ENCODE results near the gene TFEB.

Gene TFEB

GRCh38 chr6:41716516-41717391 is 18.7 kb downstream of the TFEB start:
- Histone ChIP-seq H3K36me3 (ENCODE audit: insufficient read depth, low read depth, low read length) (no peaks in the 10 kb centered on the region), H3K27ac (ENCODE audit: low read length) (no peak overlapping the region), H3K4me3 (ENCODE audit: low read length) (no peak overlapping the region), H3K27me3 (ENCODE audit: insufficient read depth, low read length) (no peaks in the 10 kb centered on the region), H3K9ac (ENCODE audit: low read depth, low read length) (no peak overlapping the region), H3K9me3 (ENCODE audit: insufficient read depth, low read depth, low read length) (no peaks in the 10 kb centered on the region), H3K4me1 (ENCODE audit: insufficient read depth, low read length) (no peaks in the 10 kb centered on the region)

- Histone ChIP-seq H3K4me3 (ENCODE audit: low read length) (no peak overlapping the region), H3K9ac (ENCODE audit: low read depth, low read length) (no peak overlapping the region), H3K27me3 (ENCODE audit: insufficient read depth, low read length) (no peaks in the 10 kb centered on the region), H3K36me3 (ENCODE audit: insufficient read depth, low read depth, low read length) (no peaks in the 10 kb centered on the region), H3K9me3 (ENCODE audit: insufficient read depth, low read depth, low read length) (no peaks in the 10 kb centered on the region), H3K4me1 (ENCODE audit: insufficient read depth, low read length) (no peaks in the 10 kb centered on the region), H3K27ac (ENCODE audit: low read length) (no peak overlapping the region)
Observed at GRCh38 chr6:41715795-41716515, 19.5 kb downstream of the TFEB start.

- no peaks in the 10 kb centered on the region for H3K4me1 ChIP-seq (ENCODE audit: insufficient read depth, low read length)
- no peak overlapping the region for H3K9ac ChIP-seq (ENCODE audit: low read depth, low read length)
- no peaks in the 10 kb centered on the region for H3K27me3 ChIP-seq (ENCODE audit: insufficient read depth, low read length)
- no peaks in the 10 kb centered on the region for H3K36me3 ChIP-seq (ENCODE audit: insufficient read depth, low read depth, low read length)
- no peak overlapping the region for H3K27ac ChIP-seq (ENCODE audit: low read length)
- no peak overlapping the region for H3K4me3 ChIP-seq (ENCODE audit: low read length)
- H3K9me3 ChIP-seq (ENCODE audit: insufficient read depth, low read depth, low read length): no peaks in the 10 kb centered on the region
Observed at GRCh38 chr6:41714556-41715273, 20.7 kb downstream of the TFEB start.

GRCh38 chr6:41713650-41714291 is 21.6 kb downstream of the TFEB start:
- no peaks in the 10 kb centered on the region for H3K36me3 ChIP-seq (ENCODE audit: insufficient read depth, low read depth, low read length)
- no peaks in the 10 kb centered on the region for H3K9me3 ChIP-seq (ENCODE audit: insufficient read depth, low read depth, low read length)
- H3K27ac ChIP-seq (ENCODE audit: low read length): no peak overlapping the region
- H3K4me3 ChIP-seq (ENCODE audit: low read length): no peak overlapping the region
- H3K27me3 ChIP-seq (ENCODE audit: insufficient read depth, low read length): no peaks in the 10 kb centered on the region; the same call in 1 of the 2 replicates
- H3K4me1 ChIP-seq (ENCODE audit: insufficient read depth, low read length): no peaks in the 10 kb centered on the region
- no peak overlapping the region for H3K9ac ChIP-seq (ENCODE audit: low read depth, low read length)

GRCh38 chr6:41713159-41713649 is 22.2 kb downstream of the TFEB start:
- Histone ChIP-seq H3K9ac (ENCODE audit: low read depth, low read length) (no peak overlapping the region), H3K4me1 (ENCODE audit: insufficient read depth, low read length) (no peaks in the 10 kb centered on the region), H3K27me3 (ENCODE audit: insufficient read depth, low read length) (no peaks in the 10 kb centered on the region; the same call in 1 of the 2 replicates), H3K4me3 (ENCODE audit: low read length) (no peak overlapping the region), H3K36me3 (ENCODE audit: insufficient read depth, low read depth, low read length) (no peaks in the 10 kb centered on the region), H3K27ac (ENCODE audit: low read length) (no peak overlapping the region), H3K9me3 (ENCODE audit: insufficient read depth, low read depth, low read length) (no peaks in the 10 kb centered on the region)

GRCh38 chr6:41712651-41713103 is 22.7 kb downstream of the TFEB start:
- Histone ChIP-seq H3K4me1 (ENCODE audit: insufficient read depth, low read length) (no peaks in the 10 kb centered on the region), H3K27me3 (ENCODE audit: insufficient read depth, low read length) (no peaks in the 10 kb centered on the region; the same call in 1 of the 2 replicates), H3K4me3 (ENCODE audit: low read length) (no peak overlapping the region), H3K9ac (ENCODE audit: low read depth, low read length) (no peak overlapping the region), H3K36me3 (ENCODE audit: insufficient read depth, low read depth, low read length) (no peaks in the 10 kb centered on the region), H3K27ac (ENCODE audit: low read length) (no peak overlapping the region), H3K9me3 (ENCODE audit: insufficient read depth, low read depth, low read length) (no peaks in the 10 kb centered on the region)

GRCh38 chr6:41711323-41712038 is 23.9 kb downstream of the TFEB start:
- Histone ChIP-seq H3K27me3 (ENCODE audit: insufficient read depth, low read length) (no peaks in the 10 kb centered on the region; the same call in 1 of the 2 replicates), H3K9me3 (ENCODE audit: insufficient read depth, low read depth, low read length) (no peaks in the 10 kb centered on the region), H3K36me3 (ENCODE audit: insufficient read depth, low read depth, low read length) (no peaks in the 10 kb centered on the region), H3K4me3 (ENCODE audit: low read length) (no peak overlapping the region), H3K4me1 (ENCODE audit: insufficient read depth, low read length) (no peaks in the 10 kb centered on the region), H3K27ac (ENCODE audit: low read length) (no peak overlapping the region), H3K9ac (ENCODE audit: low read depth, low read length) (no peak overlapping the region)

- H3K27me3 ChIP-seq (ENCODE audit: insufficient read depth, low read length): no peaks in the 10 kb centered on the region; the same call in 1 of the 2 replicates
- H3K4me1 ChIP-seq (ENCODE audit: insufficient read depth, low read length): no peaks in the 10 kb centered on the region
- no peak overlapping the region for H3K4me3 ChIP-seq (ENCODE audit: low read length)
- no peaks in the 10 kb centered on the region for H3K9me3 ChIP-seq (ENCODE audit: insufficient read depth, low read depth, low read length)
- no peak overlapping the region for H3K9ac ChIP-seq (ENCODE audit: low read depth, low read length)
- no peaks in the 10 kb centered on the region for H3K36me3 ChIP-seq (ENCODE audit: insufficient read depth, low read depth, low read length)
- H3K27ac ChIP-seq (ENCODE audit: low read length): no peak overlapping the region
Observed at GRCh38 chr6:41709375-41709774, 26.0 kb downstream of the TFEB start.

GRCh38 chr6:41708856-41709255 is 26.6 kb downstream of the TFEB start:
- Histone ChIP-seq H3K4me1 (ENCODE audit: insufficient read depth, low read length) (no peaks in the 10 kb centered on the region), H3K36me3 (ENCODE audit: insufficient read depth, low read depth, low read length) (no peaks in the 10 kb centered on the region), H3K9ac (ENCODE audit: low read depth, low read length) (no peak overlapping the region), H3K27me3 (ENCODE audit: insufficient read depth, low read length) (no peaks in the 10 kb centered on the region; the same call in 1 of the 2 replicates), H3K9me3 (ENCODE audit: insufficient read depth, low read depth, low read length) (no peaks in the 10 kb centered on the region), H3K27ac (ENCODE audit: low read length) (no peak overlapping the region), H3K4me3 (ENCODE audit: low read length) (no peak overlapping the region)

- H3K27ac ChIP-seq (ENCODE audit: low read length): no peak overlapping the region
- no peaks in the 10 kb centered on the region for H3K9me3 ChIP-seq (ENCODE audit: insufficient read depth, low read depth, low read length)
- H3K4me3 ChIP-seq (ENCODE audit: low read length): no peak overlapping the region
- H3K36me3 ChIP-seq (ENCODE audit: insufficient read depth, low read depth, low read length): no peaks in the 10 kb centered on the region
- no peaks in the 10 kb centered on the region; the same call in 1 of the 2 replicates for H3K27me3 ChIP-seq (ENCODE audit: insufficient read depth, low read length)
- H3K4me1 ChIP-seq (ENCODE audit: insufficient read depth, low read length): no peaks in the 10 kb centered on the region
- no peak overlapping the region for H3K9ac ChIP-seq (ENCODE audit: low read depth, low read length)
Observed at GRCh38 chr6:41707565-41708200, 27.7 kb downstream of the TFEB start.

Data from iPS-20b (cell line).